ENCODE data around the gene IQGAP1. TPM values are rescaled to one million over a fixed set of nuclear protein-coding genes. Genes with fewer than 3 reads are reported as not detected.

The IQGAP1 gene
- total and polyA plus RNA-seq, 2 of the 4 experiments (the other 2 are of a cell fraction), result 87.5 to 207 TPM

DNA sequence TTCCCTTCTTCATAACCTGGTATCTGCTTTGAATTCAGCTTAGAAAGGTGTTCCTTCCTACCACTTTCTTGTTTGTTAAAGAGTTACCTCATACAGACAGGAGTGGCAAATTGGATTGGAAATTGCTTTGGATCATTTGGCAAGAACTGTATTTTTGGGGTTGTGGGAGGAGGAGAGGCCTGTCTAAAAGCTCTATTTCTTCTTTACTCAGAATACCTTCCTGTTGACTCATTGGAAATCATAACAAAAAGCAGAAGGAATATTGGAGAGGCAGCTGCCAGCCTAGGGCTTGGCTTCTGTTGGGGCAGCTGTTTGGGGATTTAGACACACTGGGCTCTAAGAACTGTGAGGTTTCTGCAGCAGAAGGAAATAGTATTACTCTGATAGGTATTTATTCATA, 14.2 kb downstream of the IQGAP1 start:
- peak overlapping the region; percentile 82; the same call in 1 of the 2 replicates for H3K4ac ChIP-seq (ENCODE audit: low read depth, low read length)
- dilution Hi-C loops (cut with HindIII; ENCODE audit: low sequenced_read_pairs, unreplicated experiment) (no loop called here), intact Hi-C loops (cut with micrococcal nuclease) (no loop called here), in situ Hi-C loops (cut with MboI; ENCODE audit: low sequenced_read_pairs) (no loop called here)
- H4K5ac ChIP-seq (ENCODE audit: low read depth, low read length), result peak overlapping the region; percentile 28; the same call in 1 of the 2 replicates
- H4K91ac ChIP-seq (ENCODE audit: insufficient read depth, low read depth, low read length), result no peak overlapping the region
- peaks cover 82% of the 10 kb centered on the region for H4K20me1 ChIP-seq (ENCODE audit: insufficient read depth, low read length)
- 0 out of 2 replicates have a peak overlapping the region, but pooled peaks have one; percentile 62 for H3K56ac ChIP-seq (ENCODE audit: extremely low read depth, insufficient read depth, low read length)
- no peak overlapping the region for H3K27ac ChIP-seq (ENCODE audit: insufficient read depth, low read length)
- H2AK9ac ChIP-seq (replicated peaks; ENCODE audit: low read depth, low read length, poor library complexity), result no peak overlapping the region
- H2BK120ac ChIP-seq (ENCODE audit: low read depth, low read length), result peak overlapping the region; percentile 67; the same call in 1 of the 2 replicates
- no peaks in the 10 kb centered on the region for H3K27me3 ChIP-seq (ENCODE audit: control insufficient read depth, insufficient read depth, low read length)
- peak overlapping the region; percentile 69; the same call in 1 of the 2 replicates for H3K14ac ChIP-seq (replicated peaks; ENCODE audit: low read depth, low read length)
- DNase-seq (peak; percentile 85), ATAC-seq (ENCODE audit: low read depth) (peak; percentile 73)
- CTCF ChIA-PET, result interaction anchor here (1.5 kb wide), 1 partner anchor 12 kb away, joined by 3 read pairs; no protein-coding TSS in a partner anchor
- peak overlapping the region; percentile 86; the same call in 1 of the 2 replicates for H3K23ac ChIP-seq (ENCODE audit: low read depth, low read length)
- peak overlapping the region; percentile 61; the same call in 1 of the 2 replicates for H3K18ac ChIP-seq (ENCODE audit: low read depth, low read length)
- 0 out of 2 replicates have a peak overlapping the region, but pooled peaks have one; percentile 70 for H2AK5ac ChIP-seq (ENCODE audit: low read depth, low read length)
- POLR2A ChIA-PET (ENCODE audit: unreplicated experiment), result interaction anchor here (0.5 to 0.6 kb wide), 2 partner anchors 19 to 533 kb away, joined by 3 read pairs; partner anchors contain the start of gene UNC45A
- peak overlapping the region; percentile 6; the same call in 1 of the 3 replicates for H2BK15ac ChIP-seq (ENCODE audit: low read depth, low read length)
- no peaks in the 10 kb centered on the region for H3K9me3 ChIP-seq (ENCODE audit: control insufficient read depth, insufficient read depth, low read length)
- H3K79me1 ChIP-seq (ENCODE audit: low read depth in 1 of 2, low read length in 2 of 2), result peaks cover 12 to 49% of the 10 kb centered on the region in 2 experiments
- peak overlapping the region; percentile 92 for H2BK5ac ChIP-seq (ENCODE audit: low read depth, low read length, poor library complexity, severe bottlenecking)
- no TSS peak for BruUV-seq (replicated peaks)
- H2BK20ac ChIP-seq (ENCODE audit: low read depth, low read length), result peak overlapping the region; percentile 82
- peaks cover 12% of the 10 kb centered on the region for H3K9me1 ChIP-seq (ENCODE audit: insufficient read depth, low read length)
- H4K8ac ChIP-seq (ENCODE audit: low read depth in 2 of 2, low read length in 2 of 2), result peak overlapping the region in 1 of 2 experiments; percentile 56; a peak in 2 of 4 replicates
- no peaks in the 10 kb centered on the region; the same call in 1 of the 2 replicates for H3K36me3 ChIP-seq (ENCODE audit: control insufficient read depth, insufficient read depth, low read length)
- no peak overlapping the region for H2AFZ ChIP-seq (replicated peaks; ENCODE audit: low read length, poor library complexity)
- TF ChIP-seq NFE2L2 (IDR thresholded peaks at IDR 0.05; ENCODE audit: low read depth, low read length) (no peak), CEBPB (IDR thresholded peaks at IDR 0.05; ENCODE audit: low read depth, low read length) (peak; percentile 30; the same call in 1 of the 2 replicates), RAD21 (IDR thresholded peaks at IDR 0.05; ENCODE audit: low read length) (no peak), CHD1 (IDR thresholded peaks at IDR 0.05; ENCODE audit: low read depth, low read length) (no peak), BHLHE40 (IDR thresholded peaks at IDR 0.05; ENCODE audit: low read depth, low read length) (no peak), SMC3 (IDR thresholded peaks at IDR 0.05; ENCODE audit: low read depth, low read length) (no peak), MAZ (IDR thresholded peaks at IDR 0.05; ENCODE audit: borderline replicate concordance, low read depth, low read length) (0 out of 2 replicates have a peak, but pooled peaks have one; percentile 11), MXI1 (IDR thresholded peaks at IDR 0.05; ENCODE audit: borderline replicate concordance, low read depth, low read length) (no peak), FOS (IDR thresholded peaks at IDR 0.05; ENCODE audit: low read depth, low read length) (no peak; the same call in 1 of the 2 replicates), RCOR1 (IDR thresholded peaks at IDR 0.05; ENCODE audit: insufficient replicate concordance, low read length) (no peak), MAFK (IDR thresholded peaks at IDR 0.05; ENCODE audit: low read depth, low read length) (no peak)
- TF ChIP-seq, protein P1, sequence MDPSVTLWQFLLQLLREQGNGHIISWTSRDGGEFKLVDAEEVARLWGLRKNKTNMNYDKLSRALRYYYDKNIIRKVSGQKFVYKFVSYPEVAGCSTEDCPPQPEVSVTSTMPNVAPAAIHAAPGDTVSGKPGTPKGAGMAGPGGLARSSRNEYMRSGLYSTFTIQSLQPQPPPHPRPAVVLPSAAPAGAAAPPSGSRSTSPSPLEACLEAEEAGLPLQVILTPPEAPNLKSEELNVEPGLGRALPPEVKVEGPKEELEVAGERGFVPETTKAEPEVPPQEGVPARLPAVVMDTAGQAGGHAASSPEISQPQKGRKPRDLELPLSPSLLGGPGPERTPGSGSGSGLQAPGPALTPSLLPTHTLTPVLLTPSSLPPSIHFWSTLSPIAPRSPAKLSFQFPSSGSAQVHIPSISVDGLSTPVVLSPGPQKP (IDR thresholded peaks at IDR 0.05; ENCODE audit: borderline replicate concordance, low read depth, low read length), result no peak
- TF ChIP-seq, protein P2, sequence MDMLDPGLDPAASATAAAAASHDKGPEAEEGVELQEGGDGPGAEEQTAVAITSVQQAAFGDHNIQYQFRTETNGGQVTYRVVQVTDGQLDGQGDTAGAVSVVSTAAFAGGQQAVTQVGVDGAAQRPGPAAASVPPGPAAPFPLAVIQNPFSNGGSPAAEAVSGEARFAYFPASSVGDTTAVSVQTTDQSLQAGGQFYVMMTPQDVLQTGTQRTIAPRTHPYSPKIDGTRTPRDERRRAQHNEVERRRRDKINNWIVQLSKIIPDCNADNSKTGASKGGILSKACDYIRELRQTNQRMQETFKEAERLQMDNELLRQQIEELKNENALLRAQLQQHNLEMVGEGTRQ (IDR thresholded peaks at IDR 0.05; ENCODE audit: low read depth, low read length), result no peak
- TF ChIP-seq, protein P3, sequence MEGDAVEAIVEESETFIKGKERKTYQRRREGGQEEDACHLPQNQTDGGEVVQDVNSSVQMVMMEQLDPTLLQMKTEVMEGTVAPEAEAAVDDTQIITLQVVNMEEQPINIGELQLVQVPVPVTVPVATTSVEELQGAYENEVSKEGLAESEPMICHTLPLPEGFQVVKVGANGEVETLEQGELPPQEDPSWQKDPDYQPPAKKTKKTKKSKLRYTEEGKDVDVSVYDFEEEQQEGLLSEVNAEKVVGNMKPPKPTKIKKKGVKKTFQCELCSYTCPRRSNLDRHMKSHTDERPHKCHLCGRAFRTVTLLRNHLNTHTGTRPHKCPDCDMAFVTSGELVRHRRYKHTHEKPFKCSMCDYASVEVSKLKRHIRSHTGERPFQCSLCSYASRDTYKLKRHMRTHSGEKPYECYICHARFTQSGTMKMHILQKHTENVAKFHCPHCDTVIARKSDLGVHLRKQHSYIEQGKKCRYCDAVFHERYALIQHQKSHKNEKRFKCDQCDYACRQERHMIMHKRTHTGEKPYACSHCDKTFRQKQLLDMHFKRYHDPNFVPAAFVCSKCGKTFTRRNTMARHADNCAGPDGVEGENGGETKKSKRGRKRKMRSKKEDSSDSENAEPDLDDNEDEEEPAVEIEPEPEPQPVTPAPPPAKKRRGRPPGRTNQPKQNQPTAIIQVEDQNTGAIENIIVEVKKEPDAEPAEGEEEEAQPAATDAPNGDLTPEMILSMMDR (conservative IDR thresholded peaks at IDR 0.05; ENCODE audit: low read depth, low read length), result no peak
- no peak overlapping the region for H3K9ac ChIP-seq (ENCODE audit: low read depth, low read length)
- peak overlapping the region; percentile 77; the same call in 1 of the 2 replicates for H3K4me2 ChIP-seq (ENCODE audit: low read depth, low read length)
- peaks cover 18% of the 10 kb centered on the region for H3K4me1 ChIP-seq (ENCODE audit: control insufficient read depth, insufficient read depth, low read length)
- H3K4me3 ChIP-seq (ENCODE audit: insufficient read depth, low read depth, low read length), result no peak overlapping the region
